GM12864 (cell line): ENCODE measurements around the gene HDC.

ENCODE experiments used
- DNase-seq: peaks from one replicate; pipeline ENCODE4 v3.0.0-alpha.2; 2011; ENCODE audit warnings: low read depth
- H3K4me3 ChIP-seq: 2 replicates; pipeline ENCODE4 v1.5.1; 2011; ENCODE audit warnings: mild to moderate bottlenecking, low read depth, low read length, control low read depth
- TF ChIP-seq, protein P1 (sequence below): IDR thresholded peaks from 2 replicates; pipeline ENCODE4 v1.5.1; 2011; ENCODE audit warnings: low read depth, mild to moderate bottlenecking, moderate library complexity, low read length, control low read depth, inconsistent platforms; ENCODE audit errors: missing control alignments

The HDC gene

GRCh38 chr15:50202003-50202402, 63.5 kb downstream of the HDC start:
- H3K4me3 ChIP-seq, result no peak overlapping the region
- DNase-seq, result no peak
- TF ChIP-seq, protein P1, sequence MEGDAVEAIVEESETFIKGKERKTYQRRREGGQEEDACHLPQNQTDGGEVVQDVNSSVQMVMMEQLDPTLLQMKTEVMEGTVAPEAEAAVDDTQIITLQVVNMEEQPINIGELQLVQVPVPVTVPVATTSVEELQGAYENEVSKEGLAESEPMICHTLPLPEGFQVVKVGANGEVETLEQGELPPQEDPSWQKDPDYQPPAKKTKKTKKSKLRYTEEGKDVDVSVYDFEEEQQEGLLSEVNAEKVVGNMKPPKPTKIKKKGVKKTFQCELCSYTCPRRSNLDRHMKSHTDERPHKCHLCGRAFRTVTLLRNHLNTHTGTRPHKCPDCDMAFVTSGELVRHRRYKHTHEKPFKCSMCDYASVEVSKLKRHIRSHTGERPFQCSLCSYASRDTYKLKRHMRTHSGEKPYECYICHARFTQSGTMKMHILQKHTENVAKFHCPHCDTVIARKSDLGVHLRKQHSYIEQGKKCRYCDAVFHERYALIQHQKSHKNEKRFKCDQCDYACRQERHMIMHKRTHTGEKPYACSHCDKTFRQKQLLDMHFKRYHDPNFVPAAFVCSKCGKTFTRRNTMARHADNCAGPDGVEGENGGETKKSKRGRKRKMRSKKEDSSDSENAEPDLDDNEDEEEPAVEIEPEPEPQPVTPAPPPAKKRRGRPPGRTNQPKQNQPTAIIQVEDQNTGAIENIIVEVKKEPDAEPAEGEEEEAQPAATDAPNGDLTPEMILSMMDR, result no peak

- TF ChIP-seq, protein P1, result no peak
- H3K4me3 ChIP-seq, result no peak overlapping the region
- no peak for DNase-seq
Measured at GRCh38 chr15:50192926-50193620, 72.5 kb downstream of the HDC start.

GRCh38 chr15:50192164-50192563, 73.4 kb downstream of the HDC start:
- H3K4me3 ChIP-seq, result no peak overlapping the region
- TF ChIP-seq, protein P1, result no peak
- DNase-seq, result no peak
